ENCODE data around the gene UGP2.

- TF ChIP-seq POLR2A (IDR thresholded peaks at IDR 0.05; ENCODE audit: low read length): no peak
- TF ChIP-seq GATA1 (IDR thresholded peaks at IDR 0.05; ENCODE audit: low read depth, low read length): no peak
Measured at GRCh38 chr2:63851691-63852311, 10.1 kb downstream of the UGP2 start.

Measured in erythroblast (primary cell).